GM10266 (cell line): ENCODE data around the gene LRRC56.
A peak's percentile ranks its signal among the peaks of the same experiment; 100 is the strongest.

Source experiments
- DNase-seq: peaks from one replicate; pipeline ENCODE4 v3.0.0; 2012; ENCODE audit errors: extremely low spot score
- CTCF ChIP-seq: IDR thresholded peaks from 2 replicates; pipeline ENCODE4 v1.5.1; 2012; ENCODE audit warnings: mild to moderate bottlenecking, low read depth; ENCODE audit not compliant: control insufficient read depth, insufficient read depth; ENCODE audit errors: missing control alignments

The LRRC56 gene

DNA sequence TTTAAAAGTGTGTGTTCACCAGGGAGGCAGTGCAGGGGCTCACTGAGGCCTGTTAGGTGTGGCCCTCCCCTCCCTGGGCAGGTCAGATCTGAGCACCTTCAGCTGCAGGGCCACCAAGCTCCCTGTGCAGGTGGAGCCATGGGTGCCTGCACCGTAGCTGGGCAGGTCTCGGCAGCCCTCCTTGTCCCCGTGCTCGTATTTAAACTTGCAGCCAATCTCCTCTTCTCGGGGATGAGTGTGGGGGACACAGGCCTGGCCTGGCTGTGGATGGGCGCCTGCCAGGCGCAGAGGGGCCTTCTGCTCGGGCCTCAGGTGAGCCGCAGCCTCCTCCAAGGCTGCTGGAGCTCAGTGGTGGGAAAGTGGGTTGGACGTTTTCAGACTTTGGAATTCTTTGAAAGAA, 58.1 kb downstream of the LRRC56 start:
- no peak for DNase-seq
- TF ChIP-seq CTCF, result no peak

- DNase-seq, result no peak
- no peak for TF ChIP-seq CTCF
Measured at GRCh38 chr11:596374-596773, 59.0 kb downstream of the LRRC56 start.

- no peak for DNase-seq
- peak; percentile 31 for TF ChIP-seq CTCF
Measured at GRCh38 chr11:597166-597725, 59.9 kb downstream of the LRRC56 start.

- no peak for TF ChIP-seq CTCF
- no peak for DNase-seq
Measured at GRCh38 chr11:598005-598680, 60.8 kb downstream of the LRRC56 start.

- TF ChIP-seq CTCF, result no peak
- DNase-seq, result no peak
Measured at GRCh38 chr11:601573-602245, 64.4 kb downstream of the LRRC56 start.

GRCh38 chr11:603154-603553, 65.8 kb downstream of the LRRC56 start:
- TF ChIP-seq CTCF, result no peak
- DNase-seq, result no peak
